SK-N-SH treated with all-trans-retinoic acid at 6 μM for 48 hours (cell line): Measurements from ENCODE around the gene NSUN2.

Source experiments
- ATAC-seq: fragments of 200-7000 bp; cut with Tn5 transposase; 3 replicates; pipeline ENCODE4 v1.9.1; 2020; ENCODE audit warnings: mild to moderate bottlenecking, moderate library complexity
- ARNTL ChIP-seq: fragments of 450-650 bp; formaldehyde crosslinking; IDR thresholded peaks from 2 replicates; pipeline ENCODE4 v1.5.0; 2020; ENCODE audit warnings: low read depth, mild to moderate bottlenecking, moderate library complexity, borderline replicate concordance
- BACH2 ChIP-seq: fragments of 250-450 bp; sonication (Bioruptor Pico); IDR thresholded peaks from 2 replicates; pipeline ENCODE4 v1.9.0; 2021; ENCODE audit warnings: mild to moderate bottlenecking, borderline replicate concordance
- CSDC2 ChIP-seq: fragments of 250-450 bp; sonication (Bioruptor Pico); IDR thresholded peaks from 2 replicates; pipeline ENCODE4 v1.5.0; 2020; ENCODE audit warnings: mild to moderate bottlenecking, moderate library complexity
- GLIS3 ChIP-seq: fragments of 250-450 bp; sonication (Bioruptor Pico); IDR thresholded peaks from 2 replicates; pipeline ENCODE4 v1.5.0; 2020; ENCODE audit warnings: mild to moderate bottlenecking, moderate library complexity
- OSR1 ChIP-seq: fragments of 250-450 bp; sonication (Bioruptor Pico); IDR thresholded peaks from 2 replicates; pipeline ENCODE4 v1.8.0; 2022; ENCODE audit warnings: moderate library complexity, mild to moderate bottlenecking, inconsistent platforms
- PPARA ChIP-seq: fragments of 250-450 bp; sonication (Bioruptor Pico); IDR thresholded peaks from 2 replicates; pipeline ENCODE4 v1.5.0; 2020; ENCODE audit warnings: mild to moderate bottlenecking, borderline replicate concordance
- RARB ChIP-seq: fragments of 250-450 bp; sonication (Bioruptor Pico); IDR thresholded peaks from 2 replicates; pipeline ENCODE4 v1.8.0; 2021; ENCODE audit warnings: mild to moderate bottlenecking, moderate library complexity
- SNAI2 ChIP-seq: fragments of 250-450 bp; sonication (Bioruptor Pico); IDR thresholded peaks from 2 replicates; pipeline ENCODE4 v1.5.0; 2020; ENCODE audit warnings: mild to moderate bottlenecking, moderate library complexity
- TCF4 ChIP-seq: fragments of 250-450 bp; sonication (Bioruptor Pico); IDR thresholded peaks from 2 replicates; pipeline ENCODE4 v1.8.0; 2021; ENCODE audit warnings: mild to moderate bottlenecking, moderate library complexity, borderline replicate concordance
- ZFP3 ChIP-seq: fragments of 250-450 bp; sonication (Bioruptor Pico); IDR thresholded peaks from 2 replicates; pipeline ENCODE4 v1.5.0; 2020; ENCODE audit warnings: mild to moderate bottlenecking, moderate library complexity
- ZFP30 ChIP-seq: fragments of 450-650 bp; formaldehyde crosslinking; IDR thresholded peaks from 2 replicates; pipeline ENCODE4 v1.5.0; 2022; ENCODE audit warnings: mild to moderate bottlenecking, moderate library complexity
- ZNF70 ChIP-seq: fragments of 450-650 bp; formaldehyde crosslinking; IDR thresholded peaks from 2 replicates; pipeline ENCODE4 v1.5.0; 2020; ENCODE audit warnings: mild to moderate bottlenecking, moderate library complexity
- ZNF8 ChIP-seq: fragments of 450-650 bp; formaldehyde crosslinking; IDR thresholded peaks from 2 replicates; pipeline ENCODE4 v1.5.0; 2020; ENCODE audit warnings: mild to moderate bottlenecking, moderate library complexity
- TF ChIP-seq, protein P1 (sequence below): fragments of 250-450 bp; sonication (Bioruptor Pico); IDR thresholded peaks from 2 replicates; pipeline ENCODE4 v1.5.1; 2021; ENCODE audit warnings: mild to moderate bottlenecking, moderate library complexity
- TF ChIP-seq, protein P2 (sequence below): fragments of 250-450 bp; sonication (Bioruptor Pico); IDR thresholded peaks from 2 replicates; pipeline ENCODE4 v1.5.1; 2020; ENCODE audit warnings: low read depth, mild to moderate bottlenecking, moderate library complexity
- TF ChIP-seq, protein P3 (sequence below): fragments of 250-450 bp; sonication (Bioruptor Pico); IDR thresholded peaks from 2 replicates; pipeline ENCODE4 v1.5.0; 2020; ENCODE audit warnings: mild to moderate bottlenecking, moderate library complexity
- TF ChIP-seq, protein P4 (sequence below): fragments of 250-450 bp; sonication (Bioruptor Pico); IDR thresholded peaks from 2 replicates; pipeline ENCODE4 v1.8.0; 2021; ENCODE audit warnings: low read depth, mild to moderate bottlenecking, moderate library complexity, borderline replicate concordance
- TF ChIP-seq, protein P5 (sequence below): fragments of 250-450 bp; sonication (Bioruptor Pico); IDR thresholded peaks from 2 replicates; pipeline ENCODE4 v1.8.0; 2020; ENCODE audit warnings: mild to moderate bottlenecking, moderate library complexity, borderline replicate concordance

NSUN2 gene

DNA sequence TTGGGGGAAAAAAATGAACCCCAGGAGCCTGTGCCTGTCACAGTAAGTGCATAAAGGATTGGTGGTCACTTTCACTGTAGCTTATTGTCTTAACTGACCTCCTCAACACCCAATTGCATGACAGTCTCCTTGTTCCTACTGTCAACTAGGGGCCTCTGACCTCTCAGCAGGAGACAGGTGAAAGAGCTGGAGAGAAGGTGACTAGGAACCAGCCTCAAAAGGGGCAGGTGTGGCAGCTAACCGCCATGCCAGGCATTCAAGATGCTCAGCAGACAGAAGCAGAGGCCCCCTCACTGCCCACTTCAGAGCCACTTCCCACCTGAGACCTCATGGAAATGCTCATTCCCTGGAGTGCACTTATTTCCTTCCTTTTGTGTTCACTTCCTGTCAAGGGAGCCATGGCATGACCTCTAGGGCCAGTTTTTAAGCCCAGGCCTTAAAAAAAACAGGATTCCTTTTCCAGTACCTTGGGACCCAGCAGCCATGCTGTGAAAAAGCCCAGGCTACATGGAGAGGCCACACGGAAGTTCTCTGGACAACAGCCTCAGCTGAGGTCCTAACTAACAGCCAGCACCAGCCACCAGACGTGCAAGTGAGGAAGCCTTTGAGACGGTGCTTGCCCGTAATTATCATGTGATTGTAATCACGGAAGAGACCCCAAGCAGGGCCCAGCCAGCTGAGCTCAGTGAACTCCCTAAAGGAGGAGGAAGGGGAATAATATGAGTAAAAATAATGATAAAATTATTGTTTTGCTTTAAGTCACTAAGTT, 74.9 kb downstream of the NSUN2 start:
- ATAC-seq: no peak
- TF ChIP-seq PPARA (no peak), ZNF70 (CRISPR knock-in tag) (no peak), ZFP30 (CRISPR knock-in tag) (no peak), BACH2 (CRISPR knock-in tag) (no peak), CSDC2 (no peak)
- TF ChIP-seq, protein P1, sequence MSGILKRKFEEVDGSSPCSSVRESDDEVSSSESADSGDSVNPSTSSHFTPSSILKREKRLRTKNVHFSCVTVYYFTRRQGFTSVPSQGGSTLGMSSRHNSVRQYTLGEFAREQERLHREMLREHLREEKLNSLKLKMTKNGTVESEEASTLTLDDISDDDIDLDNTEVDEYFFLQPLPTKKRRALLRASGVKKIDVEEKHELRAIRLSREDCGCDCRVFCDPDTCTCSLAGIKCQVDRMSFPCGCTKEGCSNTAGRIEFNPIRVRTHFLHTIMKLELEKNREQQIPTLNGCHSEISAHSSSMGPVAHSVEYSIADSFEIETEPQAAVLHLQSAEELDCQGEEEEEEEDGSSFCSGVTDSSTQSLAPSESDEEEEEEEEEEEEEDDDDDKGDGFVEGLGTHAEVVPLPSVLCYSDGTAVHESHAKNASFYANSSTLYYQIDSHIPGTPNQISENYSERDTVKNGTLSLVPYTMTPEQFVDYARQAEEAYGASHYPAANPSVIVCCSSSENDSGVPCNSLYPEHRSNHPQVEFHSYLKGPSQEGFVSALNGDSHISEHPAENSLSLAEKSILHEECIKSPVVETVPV (CRISPR knock-in tag): no peak
- TF ChIP-seq, all 23 proteins: peak for 0

DNA sequence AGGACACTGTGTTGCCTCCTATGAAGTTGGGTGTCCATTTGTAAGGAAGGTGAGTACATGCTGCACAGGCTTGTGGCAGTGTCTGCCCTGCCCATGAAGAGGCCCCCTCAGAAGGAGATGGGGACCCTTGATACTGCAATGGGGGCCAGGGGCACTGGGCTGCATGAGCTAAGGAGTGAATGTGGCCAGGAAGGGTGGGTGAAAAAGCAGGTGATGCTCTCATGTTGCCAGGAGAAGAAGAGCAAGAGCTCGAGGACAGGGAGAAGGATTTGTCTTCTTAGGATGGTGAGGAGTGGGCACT, 76.1 kb downstream of the NSUN2 start:
- TF ChIP-seq, protein P2, sequence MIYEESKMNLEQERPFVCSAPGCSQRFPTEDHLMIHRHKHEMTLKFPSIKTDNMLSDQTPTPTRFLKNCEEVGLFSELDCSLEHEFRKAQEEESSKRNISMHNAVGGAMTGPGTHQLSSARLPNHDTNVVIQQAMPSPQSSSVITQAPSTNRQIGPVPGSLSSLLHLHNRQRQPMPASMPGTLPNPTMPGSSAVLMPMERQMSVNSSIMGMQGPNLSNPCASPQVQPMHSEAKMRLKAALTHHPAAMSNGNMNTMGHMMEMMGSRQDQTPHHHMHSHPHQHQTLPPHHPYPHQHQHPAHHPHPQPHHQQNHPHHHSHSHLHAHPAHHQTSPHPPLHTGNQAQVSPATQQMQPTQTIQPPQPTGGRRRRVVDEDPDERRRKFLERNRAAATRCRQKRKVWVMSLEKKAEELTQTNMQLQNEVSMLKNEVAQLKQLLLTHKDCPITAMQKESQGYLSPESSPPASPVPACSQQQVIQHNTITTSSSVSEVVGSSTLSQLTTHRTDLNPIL: no peak
- no peak for ATAC-seq

DNA sequence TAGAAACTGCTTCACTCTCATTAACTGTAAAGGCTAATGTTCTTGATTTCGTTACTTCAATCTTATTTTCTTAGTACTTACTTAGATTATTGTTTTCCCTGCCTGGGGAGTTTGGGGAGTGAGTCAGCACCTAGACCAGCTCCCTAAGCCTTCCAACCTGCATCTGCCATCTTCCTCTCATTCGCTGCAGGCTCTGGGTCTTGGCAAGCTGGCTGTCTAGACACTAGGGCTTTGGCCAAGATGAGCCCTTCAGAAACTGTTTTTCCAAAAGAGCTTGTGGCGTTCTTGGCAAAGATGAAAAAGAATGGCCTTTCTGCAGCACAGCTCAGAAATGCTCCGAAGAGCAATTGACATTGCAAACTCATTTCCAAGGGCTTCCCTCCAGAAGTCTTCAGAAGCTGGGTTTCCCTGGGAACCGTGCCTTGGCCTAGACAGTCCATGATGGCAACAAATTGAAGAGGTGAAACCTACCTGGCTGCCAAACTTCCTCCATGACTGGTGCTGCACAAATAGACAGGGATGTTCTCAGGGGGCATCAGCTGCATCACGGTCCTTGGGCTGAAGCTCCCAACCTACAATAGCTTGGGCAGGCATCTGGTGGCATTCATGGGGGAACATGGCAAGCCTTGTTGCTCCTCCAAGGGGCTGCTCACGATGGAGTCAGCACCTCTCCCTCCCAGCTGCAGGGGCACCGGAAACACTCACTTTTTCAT, 76.6 kb downstream of the NSUN2 start:
- TF ChIP-seq ZNF70 (CRISPR knock-in tag): no peak
- TF ChIP-seq OSR1 (CRISPR knock-in tag): no peak
- TF ChIP-seq ZFP3 (CRISPR knock-in tag): no peak
- TF ChIP-seq, protein P3, sequence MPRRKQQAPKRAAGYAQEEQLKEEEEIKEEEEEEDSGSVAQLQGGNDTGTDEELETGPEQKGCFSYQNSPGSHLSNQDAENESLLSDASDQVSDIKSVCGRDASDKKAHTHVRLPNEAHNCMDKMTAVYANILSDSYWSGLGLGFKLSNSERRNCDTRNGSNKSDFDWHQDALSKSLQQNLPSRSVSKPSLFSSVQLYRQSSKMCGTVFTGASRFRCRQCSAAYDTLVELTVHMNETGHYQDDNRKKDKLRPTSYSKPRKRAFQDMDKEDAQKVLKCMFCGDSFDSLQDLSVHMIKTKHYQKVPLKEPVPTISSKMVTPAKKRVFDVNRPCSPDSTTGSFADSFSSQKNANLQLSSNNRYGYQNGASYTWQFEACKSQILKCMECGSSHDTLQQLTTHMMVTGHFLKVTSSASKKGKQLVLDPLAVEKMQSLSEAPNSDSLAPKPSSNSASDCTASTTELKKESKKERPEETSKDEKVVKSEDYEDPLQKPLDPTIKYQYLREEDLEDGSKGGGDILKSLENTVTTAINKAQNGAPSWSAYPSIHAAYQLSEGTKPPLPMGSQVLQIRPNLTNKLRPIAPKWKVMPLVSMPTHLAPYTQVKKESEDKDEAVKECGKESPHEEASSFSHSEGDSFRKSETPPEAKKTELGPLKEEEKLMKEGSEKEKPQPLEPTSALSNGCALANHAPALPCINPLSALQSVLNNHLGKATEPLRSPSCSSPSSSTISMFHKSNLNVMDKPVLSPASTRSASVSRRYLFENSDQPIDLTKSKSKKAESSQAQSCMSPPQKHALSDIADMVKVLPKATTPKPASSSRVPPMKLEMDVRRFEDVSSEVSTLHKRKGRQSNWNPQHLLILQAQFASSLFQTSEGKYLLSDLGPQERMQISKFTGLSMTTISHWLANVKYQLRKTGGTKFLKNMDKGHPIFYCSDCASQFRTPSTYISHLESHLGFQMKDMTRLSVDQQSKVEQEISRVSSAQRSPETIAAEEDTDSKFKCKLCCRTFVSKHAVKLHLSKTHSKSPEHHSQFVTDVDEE: no peak
- TF ChIP-seq, protein P4, sequence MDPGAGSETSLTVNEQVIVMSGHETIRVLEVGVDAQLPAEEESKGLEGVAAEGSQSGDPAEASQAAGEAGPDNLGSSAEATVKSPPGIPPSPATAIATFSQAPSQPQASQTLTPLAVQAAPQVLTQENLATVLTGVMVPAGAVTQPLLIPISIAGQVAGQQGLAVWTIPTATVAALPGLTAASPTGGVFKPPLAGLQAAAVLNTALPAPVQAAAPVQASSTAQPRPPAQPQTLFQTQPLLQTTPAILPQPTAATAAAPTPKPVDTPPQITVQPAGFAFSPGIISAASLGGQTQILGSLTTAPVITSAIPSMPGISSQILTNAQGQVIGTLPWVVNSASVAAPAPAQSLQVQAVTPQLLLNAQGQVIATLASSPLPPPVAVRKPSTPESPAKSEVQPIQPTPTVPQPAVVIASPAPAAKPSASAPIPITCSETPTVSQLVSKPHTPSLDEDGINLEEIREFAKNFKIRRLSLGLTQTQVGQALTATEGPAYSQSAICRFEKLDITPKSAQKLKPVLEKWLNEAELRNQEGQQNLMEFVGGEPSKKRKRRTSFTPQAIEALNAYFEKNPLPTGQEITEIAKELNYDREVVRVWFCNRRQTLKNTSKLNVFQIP: no peak
- no peak for TF ChIP-seq GLIS3
- TF ChIP-seq TCF4 (CRISPR knock-in tag): no peak
- TF ChIP-seq ARNTL (CRISPR knock-in tag): no peak
- TF ChIP-seq RARB (CRISPR knock-in tag): no peak
- no peak for ATAC-seq

DNA sequence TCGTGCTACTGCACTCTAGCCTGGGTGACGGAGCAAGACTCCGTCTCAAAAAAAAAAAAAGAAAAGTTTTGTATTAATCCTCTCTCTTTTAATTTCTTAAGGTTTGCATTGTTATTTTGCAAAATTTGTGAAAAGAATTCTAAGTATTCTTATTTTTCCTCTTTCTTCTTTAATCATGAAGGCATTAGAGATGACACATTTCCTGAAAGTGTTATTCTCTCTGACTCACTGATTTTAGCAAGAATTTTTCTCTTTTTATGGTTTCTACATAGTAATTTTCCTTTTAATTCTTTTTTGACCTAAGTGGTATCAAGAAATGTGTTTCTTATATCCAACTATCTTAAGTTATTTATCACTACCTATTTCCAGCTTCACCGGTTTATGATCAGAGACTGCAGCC, 78.0 kb downstream of the NSUN2 start:
- TF ChIP-seq, protein P1 (CRISPR knock-in tag): no peak
- TF ChIP-seq, protein P3: no peak
- no peak for TF ChIP-seq ZNF8 (CRISPR knock-in tag)
- TF ChIP-seq, protein P5, sequence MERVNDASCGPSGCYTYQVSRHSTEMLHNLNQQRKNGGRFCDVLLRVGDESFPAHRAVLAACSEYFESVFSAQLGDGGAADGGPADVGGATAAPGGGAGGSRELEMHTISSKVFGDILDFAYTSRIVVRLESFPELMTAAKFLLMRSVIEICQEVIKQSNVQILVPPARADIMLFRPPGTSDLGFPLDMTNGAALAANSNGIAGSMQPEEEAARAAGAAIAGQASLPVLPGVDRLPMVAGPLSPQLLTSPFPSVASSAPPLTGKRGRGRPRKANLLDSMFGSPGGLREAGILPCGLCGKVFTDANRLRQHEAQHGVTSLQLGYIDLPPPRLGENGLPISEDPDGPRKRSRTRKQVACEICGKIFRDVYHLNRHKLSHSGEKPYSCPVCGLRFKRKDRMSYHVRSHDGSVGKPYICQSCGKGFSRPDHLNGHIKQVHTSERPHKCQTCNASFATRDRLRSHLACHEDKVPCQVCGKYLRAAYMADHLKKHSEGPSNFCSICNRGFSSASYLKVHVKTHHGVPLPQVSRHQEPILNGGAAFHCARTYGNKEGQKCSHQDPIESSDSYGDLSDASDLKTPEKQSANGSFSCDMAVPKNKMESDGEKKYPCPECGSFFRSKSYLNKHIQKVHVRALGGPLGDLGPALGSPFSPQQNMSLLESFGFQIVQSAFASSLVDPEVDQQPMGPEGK (CRISPR knock-in tag): no peak
- TF ChIP-seq BACH2 (CRISPR knock-in tag): no peak
- no peak for TF ChIP-seq TCF4 (CRISPR knock-in tag)
- no peak for TF ChIP-seq PPARA
- no peak for TF ChIP-seq CSDC2
- TF ChIP-seq SNAI2 (CRISPR knock-in tag): no peak
- TF ChIP-seq, protein P4: no peak
- no peak for ATAC-seq
